HG03520 (cell line): ENCODE data around the gene NPC2.

Source experiments
- ATAC-seq: cut with Tn5 transposase; IDR thresholded peaks from one replicate; pipeline ENCODE4 v1.9.1; 2021; ENCODE audit warnings: mild to moderate bottlenecking, moderate library complexity; ENCODE audit not compliant: unreplicated experiment

NPC2 gene

DNA sequence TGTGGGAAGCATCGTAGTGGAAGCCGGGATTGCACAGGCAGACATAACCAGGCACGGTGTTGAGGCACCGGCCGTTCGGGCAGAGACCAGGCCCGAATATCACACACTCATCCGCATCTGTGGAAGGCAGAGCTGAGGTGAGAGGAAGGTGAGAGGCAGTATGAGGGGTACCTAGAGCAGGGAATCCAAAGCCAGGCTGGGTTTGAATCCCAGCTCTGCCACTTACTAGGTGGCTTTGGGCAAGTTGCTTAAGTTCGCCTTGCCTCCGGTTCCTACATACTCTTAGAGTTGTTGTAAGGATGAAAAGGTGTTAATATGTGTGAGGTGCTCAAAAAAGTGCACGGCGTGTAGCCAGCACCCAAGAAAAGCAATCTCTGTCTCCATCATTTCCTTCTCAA, 10.8 kb upstream of the NPC2 start:
- no peak for ATAC-seq

DNA sequence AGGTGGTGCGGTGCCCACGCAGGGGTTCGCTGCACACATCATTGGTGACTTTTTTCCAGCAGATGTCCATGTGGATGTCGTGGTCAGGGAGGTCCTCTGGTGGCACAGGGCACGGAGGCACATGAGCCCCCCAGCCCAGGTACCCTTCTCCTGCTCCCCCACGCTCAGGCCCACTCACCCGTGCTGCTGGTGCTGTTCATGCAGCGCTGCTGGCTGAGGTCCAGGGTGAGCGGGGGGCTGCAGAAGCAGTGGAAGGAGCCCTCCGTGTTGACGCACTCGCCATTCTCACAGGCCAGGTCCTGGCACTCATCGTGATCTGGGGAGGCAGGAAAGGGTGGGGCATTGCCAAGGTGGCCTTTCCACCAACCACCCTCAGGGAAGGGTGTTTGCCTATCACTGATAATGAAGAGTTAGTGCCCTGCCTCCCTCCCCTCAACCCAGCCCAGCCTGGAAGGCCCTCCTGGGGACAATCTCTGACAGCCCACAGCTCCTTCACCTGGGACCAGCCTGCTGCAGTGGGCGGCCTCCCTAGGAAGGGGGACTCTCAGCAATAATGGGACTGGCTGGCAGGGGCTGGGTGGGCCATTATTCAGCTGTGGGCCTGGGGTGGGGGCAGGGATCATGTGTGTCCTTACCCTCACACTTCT, 10.3 kb upstream of the NPC2 start:
- ATAC-seq = no peak

DNA sequence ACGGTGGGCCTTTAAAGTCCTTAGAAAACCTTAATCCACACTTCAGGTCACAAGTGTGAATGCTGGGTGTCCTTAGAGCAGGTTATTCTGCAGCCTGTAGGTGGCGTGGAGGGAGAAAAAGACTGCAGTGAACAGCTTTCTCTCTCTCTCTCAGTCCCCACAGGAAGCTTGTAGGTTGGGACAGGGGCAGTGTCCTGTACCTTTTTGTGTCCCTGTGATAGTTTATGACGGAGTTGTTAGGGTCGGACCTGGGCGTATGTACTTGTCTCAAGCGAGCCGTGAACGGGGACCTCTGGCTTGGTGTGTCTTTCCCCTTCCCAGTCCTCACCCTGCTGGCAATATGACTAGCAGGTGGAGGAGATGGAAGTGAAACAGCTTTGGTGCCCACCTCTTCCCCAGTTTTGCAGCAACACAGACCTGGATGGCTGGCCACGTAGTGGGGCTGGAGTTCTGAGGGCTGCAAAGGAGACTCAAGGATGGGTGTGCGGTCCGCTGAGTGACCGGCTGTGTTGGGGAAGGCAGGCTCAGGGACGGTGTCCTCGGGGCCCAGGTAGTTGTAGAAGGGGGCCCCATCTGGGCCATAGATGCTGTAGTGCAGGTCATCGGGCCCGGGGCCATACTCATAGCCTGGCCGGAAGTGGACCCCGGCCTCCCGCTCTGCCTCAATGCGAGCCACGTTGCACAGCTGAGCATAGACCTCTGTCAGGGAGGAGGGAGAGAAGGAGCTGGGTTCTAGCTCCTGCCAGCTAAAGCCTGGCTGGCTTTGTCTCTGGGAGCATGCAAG, 9.3 kb upstream of the NPC2 start:
- ATAC-seq = no peak

DNA sequence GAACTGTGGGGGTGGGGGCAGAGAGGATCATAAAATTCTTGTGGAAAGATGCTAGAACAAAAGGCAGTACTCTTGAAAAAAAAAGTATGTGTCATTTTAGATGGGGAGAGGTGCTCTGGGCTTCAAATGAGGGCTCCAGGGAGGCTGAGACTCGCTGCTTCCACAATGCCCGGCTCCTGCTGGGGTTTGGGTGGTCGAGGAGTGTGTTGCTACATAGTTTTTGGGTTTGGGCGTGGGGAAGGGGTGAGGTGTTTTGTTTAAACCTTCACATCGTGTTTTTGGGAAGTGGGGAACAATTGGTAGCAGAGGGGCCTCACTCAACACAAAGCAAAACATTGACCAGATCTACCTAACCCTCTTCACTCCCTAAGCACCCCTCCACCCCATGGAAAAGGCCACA, 8.6 kb upstream of the NPC2 start:
- no peak for ATAC-seq

DNA sequence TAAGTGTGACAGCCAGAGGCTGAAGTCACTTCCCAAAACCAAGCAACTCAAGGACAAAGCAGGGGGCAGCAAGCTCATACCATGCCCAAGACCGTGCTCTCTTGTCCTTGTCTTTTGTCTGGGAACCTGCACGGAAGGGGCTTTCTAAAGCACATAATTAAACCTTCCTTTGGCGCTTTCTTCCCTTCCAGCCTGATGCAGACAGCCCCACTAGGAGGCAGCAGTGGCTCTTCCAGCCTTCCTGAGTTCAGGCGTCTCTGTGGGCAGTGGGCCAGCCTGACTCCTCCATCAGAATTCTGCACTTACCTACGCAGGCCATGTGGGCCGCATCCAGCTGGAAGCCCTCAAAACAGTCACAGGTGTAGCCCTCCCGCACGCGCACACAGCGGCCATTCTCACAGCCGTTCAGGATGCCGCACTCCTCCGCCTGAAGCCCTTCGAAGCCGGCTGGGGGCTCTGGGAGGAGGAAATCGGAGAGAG, 8.1 kb upstream of the NPC2 start:
- ATAC-seq = no peak

DNA sequence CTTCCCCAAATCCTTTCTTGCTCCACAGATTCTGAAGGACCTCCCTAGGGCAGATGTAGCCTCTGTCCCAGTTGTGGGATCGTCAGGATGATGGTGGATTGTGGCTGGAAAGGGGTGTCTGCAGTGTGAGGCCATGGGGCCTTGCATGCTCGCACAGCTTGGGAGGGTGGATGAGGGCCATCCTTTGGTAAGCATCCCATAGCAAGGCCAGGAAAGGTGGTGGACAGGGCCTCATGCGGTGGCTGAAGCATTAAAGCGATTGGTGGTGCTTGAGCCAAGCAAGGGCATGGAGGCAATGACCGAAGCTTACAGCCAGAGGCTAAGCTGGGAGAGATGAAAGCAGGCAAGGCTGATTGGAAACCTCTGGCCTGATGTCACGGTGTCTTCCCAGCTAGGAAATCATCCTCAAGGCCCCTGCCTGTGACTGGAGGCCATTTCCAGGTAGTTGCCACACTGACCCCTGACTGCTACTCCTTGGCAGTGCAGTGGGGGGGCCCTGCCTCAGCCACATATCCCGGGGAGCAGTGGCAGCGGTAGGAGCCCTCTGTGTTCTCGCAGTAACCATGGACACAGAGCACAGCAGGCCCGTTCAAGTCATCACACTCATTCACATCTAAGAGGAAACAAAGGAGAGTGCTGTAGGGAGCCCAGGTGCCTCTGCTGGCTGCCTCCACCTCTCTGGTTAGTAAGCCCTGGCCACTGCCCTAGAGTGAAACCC, 7.5 kb upstream of the NPC2 start:
- ATAC-seq = no peak

DNA sequence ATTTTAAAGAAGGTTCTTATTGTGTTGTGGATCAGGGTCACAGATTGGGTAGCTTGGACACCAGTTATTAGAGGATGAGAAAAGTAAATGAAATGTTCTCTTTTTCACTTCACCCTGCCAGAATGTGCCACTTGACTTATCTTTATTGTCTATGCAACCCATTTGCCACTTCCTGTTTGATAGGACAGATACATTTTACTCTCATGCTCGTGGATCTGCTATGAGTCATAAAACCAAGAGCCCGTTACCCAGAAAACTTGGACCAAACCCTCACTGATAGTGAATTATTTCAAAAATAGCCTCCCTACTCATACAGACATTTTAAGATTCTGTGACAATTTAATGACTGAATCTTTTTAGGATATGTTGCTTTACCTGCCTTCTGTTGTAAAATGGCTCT, 2.3 kb upstream of the NPC2 start:
- no peak for ATAC-seq

DNA sequence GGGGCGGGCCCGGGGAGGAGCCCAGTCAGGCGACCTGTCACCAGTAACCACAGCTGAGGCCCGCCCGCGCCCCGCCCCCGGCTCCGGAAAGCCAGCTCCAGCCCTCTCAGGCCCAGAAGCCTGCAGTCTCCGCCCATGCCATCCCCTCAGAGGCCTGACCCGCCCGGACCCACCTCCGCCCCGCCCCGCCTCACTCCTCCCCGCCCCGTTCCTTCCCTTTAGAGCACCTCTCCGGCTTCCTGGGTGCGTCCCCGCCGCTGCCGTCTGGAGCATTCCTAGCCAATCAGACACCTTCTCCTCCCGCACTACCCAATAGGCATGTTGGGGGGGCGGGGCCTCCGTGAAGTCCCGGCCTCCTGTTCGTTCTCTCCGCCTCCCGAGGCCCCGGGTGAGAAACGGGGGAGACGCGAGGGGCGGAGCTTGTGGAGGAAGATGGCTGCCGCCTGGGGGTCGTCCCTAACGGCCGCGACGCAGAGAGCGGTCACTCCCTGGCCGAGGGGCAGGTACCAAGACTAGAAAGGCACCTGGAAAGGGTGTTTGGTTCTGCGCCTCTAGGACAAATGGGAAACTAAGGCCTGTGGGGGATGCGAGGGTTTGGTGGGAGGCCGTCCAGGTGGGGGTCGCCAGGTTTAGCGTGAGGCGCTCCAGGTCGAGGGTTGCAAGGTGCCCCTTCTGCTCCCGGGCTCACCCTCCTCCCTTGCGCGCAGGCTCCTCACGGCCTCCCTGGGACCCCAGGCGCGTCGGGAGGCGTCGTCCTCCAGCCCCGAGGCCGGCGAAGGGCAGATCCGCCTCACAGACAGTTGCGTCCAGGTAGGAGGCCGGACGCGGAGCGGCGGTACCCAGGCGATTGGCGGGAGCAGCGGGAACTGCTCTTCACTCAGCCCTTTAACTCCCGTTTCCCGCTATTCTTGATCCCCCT, 497 bp upstream of the NPC2 start, which contains the start of gene ISCA2:
ISCA2 (plus strand) TSS at position 423 of the 919 bp plus-strand sequence; CDS start at position 433, 10 bp downstream.
- peak; percentile 85 for ATAC-seq

DNA sequence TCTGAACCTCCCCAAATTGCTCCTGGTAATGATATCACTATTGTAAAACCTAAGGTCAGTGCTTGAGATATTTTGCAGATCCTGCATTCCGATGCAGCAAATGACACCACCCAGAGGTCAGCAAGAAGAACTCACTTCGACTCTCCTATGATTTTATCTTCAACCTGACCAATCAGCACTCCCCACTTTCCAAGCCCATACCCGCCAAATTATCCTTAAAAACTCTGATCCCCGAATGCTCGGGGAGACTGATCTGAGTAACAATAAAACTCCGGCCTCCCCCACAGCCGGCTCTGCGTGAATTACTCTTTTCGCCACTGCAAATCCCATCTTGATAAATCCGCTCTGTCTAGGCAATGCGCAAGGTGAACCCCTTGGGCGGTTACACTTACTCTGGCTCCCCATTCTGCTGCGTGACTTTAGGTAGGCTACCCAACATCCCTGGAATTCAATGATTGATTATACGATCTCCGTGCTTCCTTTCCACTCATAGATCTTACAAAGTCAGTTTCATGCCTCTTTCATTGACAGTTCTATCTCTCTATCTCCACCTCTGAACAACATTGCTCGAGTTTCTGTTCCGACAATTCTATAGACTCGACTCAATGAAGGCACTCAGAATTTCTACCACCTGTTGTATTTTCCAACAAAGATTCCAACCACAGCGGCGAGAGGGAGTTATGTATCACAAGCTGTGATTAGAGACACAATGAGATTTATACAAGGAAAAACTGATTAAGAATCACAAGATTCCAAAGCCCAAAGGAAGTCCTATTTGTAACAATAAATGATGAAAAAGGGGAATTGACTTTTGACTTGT, 939 bp downstream of the NPC2 start:
- ATAC-seq = no peak

DNA sequence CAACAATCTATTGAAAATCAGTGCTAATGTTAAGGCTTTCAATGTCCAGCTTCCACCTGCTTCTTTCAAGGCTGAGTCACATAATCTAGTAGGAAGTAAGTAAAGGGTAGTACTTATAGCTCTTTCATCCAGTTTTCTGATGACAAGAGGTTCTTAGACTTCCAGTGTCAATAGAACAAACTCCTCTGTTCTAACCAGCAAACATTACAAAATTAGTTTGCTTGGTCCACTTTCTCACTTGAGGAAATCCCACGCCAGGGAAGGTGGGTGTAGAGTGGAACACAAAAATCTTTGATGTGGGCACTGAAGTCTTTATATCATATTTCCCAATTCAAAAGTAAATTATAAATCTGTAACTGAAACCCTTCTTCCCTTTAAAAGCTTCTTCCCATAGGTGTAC, 2.6 kb downstream of the NPC2 start:
- no peak for ATAC-seq

DNA sequence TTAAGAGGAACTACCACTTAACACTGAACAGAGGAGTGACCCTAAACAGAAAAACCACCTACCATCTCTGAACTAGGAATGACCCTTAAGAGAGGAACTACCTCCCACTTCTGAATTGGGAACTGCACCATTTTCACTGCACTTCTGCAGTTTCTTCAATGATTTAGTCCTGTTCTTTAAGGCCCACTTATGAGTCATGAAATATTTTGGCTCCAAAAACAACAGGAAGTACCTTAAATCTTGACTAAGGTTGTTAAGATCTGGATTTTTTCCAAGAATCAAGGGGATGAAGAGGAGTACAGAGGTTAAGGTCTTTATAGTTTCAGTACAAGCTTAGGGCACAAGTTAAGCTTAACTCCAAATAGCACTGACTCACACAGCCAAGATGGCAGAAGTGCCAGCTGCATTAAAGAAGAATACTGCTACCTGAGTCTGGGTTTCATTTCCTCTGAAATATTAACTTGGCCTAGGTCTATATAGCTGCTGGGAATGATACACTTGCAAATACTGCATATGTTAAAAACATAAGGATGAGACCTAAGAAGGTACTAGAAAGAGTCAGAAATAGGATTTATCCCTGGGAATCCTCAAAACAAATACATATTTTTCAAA, 4.2 kb downstream of the NPC2 start:
- no peak for ATAC-seq

DNA sequence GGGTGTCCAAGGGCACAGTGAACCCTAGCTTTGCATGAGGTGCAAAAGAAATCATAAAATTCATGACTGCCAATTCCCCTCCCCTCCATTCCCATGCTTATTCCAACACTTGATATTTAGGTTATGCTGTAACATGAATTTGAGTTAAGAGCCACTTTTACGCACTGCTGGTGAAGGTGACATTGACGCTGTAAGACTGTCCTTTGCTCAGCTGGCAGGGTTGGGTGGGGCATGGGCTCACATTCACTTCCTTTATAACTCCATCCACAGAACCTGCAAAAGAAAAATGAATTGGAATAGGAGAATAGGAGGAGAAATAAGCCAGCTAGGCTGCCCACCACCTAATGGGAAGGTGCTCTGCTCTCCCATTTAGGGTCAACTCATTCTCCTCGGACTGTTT, 6.9 kb downstream of the NPC2 start:
- ATAC-seq = no peak

DNA sequence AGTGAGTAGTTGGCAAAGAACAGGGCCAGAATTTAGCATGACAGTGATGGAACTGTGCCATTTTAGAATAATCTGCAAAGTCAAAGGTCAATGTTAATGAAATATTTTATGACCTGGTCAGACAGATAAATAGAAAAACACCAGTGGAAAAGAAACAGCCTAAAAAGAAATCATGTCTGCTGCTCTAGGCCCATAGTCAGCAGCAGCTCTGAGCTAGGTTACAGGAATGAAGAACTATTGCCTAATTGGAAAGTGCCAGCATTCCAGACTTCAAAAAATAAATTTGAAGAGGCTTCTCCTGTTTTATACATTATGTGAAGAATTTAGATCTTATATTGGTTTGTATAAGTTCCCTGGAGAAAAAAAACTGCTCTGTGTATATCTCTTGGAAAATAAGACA, 9.8 kb downstream of the NPC2 start:
- ATAC-seq = no peak

DNA sequence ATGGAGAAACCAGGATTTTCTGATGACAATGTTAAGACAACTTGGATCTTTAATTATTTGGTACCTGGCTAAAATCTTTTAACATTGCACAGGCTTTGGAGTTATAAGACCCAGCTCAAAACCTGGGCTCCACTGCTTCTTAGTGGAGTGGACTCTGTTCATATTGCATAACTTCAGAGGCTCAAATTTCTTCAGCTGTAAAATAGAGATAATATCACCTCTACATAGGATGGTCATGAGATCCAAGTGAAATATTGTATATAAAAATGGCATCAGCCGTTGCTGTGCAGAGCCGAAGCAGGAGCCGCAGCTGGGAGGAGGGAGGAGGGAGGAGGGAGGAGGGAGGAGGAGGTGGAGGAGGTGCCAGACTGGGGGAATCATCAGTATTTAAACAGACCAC, 10.5 kb downstream of the NPC2 start:
- ATAC-seq = no peak

DNA sequence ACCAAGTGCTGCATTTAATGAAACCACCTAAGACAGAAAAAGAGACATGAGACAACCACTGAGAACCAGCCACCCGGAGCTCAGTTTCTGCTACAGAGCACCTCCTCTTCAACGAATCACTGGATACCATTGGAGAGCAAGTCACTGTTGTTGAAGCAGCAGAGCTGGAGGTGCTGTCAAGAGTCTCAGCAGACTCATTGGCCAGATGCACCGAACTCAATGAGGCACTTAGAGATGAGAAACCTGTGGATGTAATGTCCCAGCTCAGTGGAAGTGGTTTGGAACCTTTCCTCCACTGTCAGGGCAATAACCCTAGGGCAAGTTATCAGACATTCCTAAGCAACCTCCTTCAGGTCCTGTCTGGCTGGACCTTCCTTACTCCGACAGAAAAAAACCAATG, 13.1 kb downstream of the NPC2 start:
- ATAC-seq = no peak

DNA sequence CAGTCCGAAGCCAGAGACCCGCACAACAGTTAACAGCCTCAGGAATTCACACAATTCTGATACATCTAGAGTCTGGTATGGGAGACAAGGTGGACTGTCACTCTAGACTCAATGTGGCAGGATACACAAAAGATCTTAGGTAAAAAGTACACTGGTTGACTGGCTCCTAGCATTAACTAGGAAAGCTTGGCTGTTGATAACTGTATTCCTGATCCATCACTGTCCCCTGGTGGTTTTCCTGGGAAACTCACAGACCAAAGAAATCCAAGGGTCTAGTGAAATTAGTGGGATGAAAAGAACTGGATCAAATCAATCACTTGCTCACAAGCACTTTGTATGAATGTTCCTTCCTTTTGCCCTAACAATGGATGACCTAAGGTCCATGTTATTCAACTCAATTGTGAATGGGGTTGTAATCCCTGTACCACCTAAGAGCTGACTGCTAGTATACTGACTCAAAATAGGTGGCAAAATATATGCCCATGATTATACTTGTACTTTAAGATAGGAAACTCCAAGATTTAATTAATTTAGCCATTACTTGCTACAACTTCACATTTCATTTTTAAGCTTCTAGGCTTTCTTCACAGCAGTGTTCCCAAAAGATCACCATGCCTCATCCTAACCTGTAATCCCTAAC, 14.0 kb downstream of the NPC2 start:
- ATAC-seq = no peak

DNA sequence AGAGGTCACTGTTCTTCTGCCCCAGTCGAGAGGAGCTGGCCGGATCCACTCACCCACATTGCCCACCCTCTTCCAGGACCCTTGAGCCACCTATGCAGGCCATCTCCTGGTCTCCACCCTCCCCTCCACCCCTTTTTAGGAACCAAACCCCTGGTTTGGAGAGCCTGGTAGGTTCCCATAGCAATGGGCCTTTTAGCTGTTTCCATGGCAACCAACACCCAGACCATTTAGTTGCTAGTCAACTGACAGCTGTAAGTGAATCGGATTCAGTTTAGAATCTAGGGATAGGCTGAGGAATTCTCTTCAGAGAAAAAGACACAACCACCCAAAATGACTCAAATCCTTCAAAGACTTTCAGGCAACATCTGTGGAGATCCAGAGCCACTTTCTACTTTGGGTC, 16.5 kb downstream of the NPC2 start:
- ATAC-seq = no peak

DNA sequence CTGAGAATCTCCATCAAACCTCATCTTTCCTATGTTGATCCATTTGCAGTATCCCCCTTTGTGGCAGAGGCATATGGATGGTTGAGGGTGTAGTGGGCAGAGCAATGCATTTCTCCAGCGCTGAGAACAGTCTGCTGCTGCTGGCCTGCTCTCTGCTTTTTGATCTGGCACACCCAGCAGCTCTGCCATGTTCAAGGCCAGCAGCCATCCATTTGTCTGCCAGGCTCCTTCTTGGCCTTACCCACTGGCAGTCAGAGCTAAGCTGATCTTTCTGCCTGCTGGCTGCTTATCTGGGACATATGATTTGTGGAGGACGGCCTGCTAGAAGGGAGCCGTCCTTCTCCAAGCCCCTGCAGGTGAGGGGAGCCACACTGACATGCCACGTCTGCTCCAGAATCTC, 17.0 kb downstream of the NPC2 start:
- ATAC-seq = no peak

DNA sequence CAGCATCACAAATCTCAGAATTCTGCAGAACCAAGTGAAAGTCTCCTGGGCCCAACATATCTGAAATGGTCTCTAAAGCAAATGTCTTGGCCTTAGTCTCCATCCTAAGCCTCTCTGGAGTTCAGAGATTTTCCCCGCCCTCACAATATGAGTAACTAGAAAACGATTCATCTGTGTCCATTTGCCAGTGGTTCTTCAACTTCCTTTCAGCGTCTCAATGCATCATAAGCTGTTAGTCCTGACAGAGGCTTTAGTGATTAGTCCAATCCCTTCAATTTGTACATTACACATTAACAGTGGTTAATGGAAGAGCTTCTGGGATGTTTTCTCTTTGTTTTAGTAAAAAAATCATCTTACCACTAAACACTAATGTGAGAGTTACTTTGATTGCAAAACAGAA, 17.4 kb downstream of the NPC2 start:
- no peak for ATAC-seq
